Measurements from ENCODE around the gene C2CD2L.

C2CD2L gene

DNA sequence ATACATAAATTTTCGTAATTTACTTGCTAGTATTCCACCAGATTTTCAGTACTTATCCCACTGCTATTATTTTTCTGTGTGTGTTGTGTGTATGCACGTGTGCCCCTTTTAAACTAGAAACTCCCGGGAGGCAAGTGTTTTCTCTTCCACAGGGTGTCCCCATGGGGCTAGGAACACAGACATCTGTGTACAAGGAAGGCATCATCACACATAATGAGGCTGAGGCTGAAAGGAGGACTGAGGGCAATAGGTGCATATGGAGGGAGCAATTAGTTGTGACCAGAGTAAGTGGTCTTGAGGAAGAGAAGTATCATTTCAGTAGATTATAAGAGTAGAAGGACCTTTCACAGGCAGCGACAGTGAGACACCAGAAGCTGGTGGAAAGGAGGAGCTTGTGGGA is 3.4 kb upstream of the C2CD2L start:
- TF ChIP-seq, protein P1, sequence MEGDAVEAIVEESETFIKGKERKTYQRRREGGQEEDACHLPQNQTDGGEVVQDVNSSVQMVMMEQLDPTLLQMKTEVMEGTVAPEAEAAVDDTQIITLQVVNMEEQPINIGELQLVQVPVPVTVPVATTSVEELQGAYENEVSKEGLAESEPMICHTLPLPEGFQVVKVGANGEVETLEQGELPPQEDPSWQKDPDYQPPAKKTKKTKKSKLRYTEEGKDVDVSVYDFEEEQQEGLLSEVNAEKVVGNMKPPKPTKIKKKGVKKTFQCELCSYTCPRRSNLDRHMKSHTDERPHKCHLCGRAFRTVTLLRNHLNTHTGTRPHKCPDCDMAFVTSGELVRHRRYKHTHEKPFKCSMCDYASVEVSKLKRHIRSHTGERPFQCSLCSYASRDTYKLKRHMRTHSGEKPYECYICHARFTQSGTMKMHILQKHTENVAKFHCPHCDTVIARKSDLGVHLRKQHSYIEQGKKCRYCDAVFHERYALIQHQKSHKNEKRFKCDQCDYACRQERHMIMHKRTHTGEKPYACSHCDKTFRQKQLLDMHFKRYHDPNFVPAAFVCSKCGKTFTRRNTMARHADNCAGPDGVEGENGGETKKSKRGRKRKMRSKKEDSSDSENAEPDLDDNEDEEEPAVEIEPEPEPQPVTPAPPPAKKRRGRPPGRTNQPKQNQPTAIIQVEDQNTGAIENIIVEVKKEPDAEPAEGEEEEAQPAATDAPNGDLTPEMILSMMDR (IDR thresholded peaks at IDR 0.05): no peak
- TF ChIP-seq ZFX (IDR thresholded peaks at IDR 0.05; ENCODE audit: borderline replicate concordance): no peak
- H3K27ac ChIP-seq: peak overlapping the region; percentile 98; the same call in 1 of the 2 replicates

GRCh38 chr11:119107538-119108145 is 498 bp downstream of the C2CD2L start:
- TF ChIP-seq, protein P1 (IDR thresholded peaks at IDR 0.05): no peak
- H3K27ac ChIP-seq: peak overlapping the region; percentile 82

DNA sequence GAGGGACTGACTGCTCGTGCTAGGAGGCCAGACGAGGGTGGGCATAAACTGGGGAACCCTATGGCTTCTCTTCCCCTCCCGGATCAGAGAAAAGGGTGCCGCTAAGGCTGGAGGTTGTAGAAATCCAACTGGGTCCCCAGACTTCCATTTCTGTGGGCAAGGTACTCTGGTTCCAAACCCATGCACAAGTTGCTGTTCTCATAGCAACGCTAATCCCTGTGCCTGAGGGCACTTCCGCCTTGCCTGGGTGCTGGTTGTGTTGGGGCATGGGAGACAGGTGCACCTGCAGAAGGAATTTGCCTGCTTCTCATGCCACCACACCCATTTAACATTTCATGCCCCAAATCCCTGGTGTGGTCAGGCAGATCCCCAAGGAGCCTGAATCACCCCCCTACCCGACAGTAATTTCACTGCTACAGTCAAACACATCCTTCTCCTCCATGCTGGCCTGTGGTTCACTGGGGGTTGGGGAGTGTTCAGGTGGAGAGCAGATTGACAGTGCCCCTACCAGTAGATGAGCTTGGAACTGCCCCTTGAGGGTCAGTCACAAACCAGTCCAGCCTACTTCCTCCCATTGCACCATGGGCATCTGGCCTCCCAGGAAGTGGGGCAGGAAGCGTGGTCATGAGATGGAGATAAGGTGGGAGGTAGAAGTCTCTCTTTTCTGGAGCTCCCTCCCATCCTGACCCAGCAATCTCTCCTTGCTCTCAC is 1.2 kb downstream of the C2CD2L start:
- H3K27ac ChIP-seq: peak overlapping the region; percentile 82

DNA sequence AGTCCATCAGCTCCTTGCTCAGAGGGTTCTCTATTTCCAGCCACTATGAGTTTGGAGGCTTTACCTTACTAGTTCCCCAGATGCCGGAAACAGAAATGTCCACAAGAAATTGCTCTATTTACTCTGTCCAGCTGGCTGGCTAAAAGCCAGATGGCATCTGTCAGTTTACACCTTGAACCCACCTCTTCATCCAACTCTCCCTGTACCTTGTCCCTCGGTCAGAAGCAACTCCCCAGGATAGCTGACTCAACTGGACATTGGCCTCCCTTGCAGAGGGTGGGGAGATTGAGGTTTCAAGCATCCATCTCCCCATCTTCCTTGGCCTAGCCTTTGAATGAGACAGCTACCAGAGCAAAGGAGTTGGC is 1.7 kb downstream of the C2CD2L start:
- TF ChIP-seq, protein P1 (IDR thresholded peaks at IDR 0.05): no peak
- no peak for TF ChIP-seq ZFX (IDR thresholded peaks at IDR 0.05; ENCODE audit: borderline replicate concordance)
- H3K27ac ChIP-seq: peak overlapping the region; percentile 82

More for the DNA sequence above, 1.2 kb downstream of the C2CD2L start:
- no peak for TF ChIP-seq ZFX (IDR thresholded peaks at IDR 0.05; ENCODE audit: borderline replicate concordance)
- TF ChIP-seq, protein P1 (IDR thresholded peaks at IDR 0.05): no peak

DNA sequence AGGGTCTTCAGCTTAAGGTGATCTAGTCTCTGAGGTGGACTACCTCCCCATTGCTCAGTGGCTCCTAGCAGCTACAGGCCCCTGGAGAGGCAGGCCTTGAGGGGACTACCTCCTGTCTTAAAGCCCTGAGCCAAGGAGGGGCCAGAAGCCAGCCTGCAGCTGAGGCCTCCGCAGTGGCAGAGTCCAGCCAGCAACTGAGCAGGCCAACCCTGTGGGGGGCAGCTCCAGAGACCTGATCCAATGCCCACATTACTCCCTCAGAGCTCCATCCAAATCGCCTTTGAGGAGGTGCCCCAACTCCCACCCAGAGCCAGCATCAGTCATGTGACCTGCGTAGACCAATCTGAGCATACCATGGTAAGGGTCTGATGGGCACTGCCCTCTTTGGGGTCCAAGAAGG is 2.7 kb downstream of the C2CD2L start:
- no peak for TF ChIP-seq ZFX (IDR thresholded peaks at IDR 0.05; ENCODE audit: borderline replicate concordance)
- TF ChIP-seq, protein P1 (IDR thresholded peaks at IDR 0.05): no peak

GRCh38 chr11:119110439-119110838 is 3.3 kb downstream of the C2CD2L start:
- peak overlapping the region; percentile 17; the same call in 1 of the 2 replicates for H3K27ac ChIP-seq
- TF ChIP-seq, protein P1 (IDR thresholded peaks at IDR 0.05): no peak
- no peak for TF ChIP-seq ZFX (IDR thresholded peaks at IDR 0.05; ENCODE audit: borderline replicate concordance)

More for the DNA sequence above, 2.7 kb downstream of the C2CD2L start:
- H3K27ac ChIP-seq: peak overlapping the region; percentile 17; the same call in 1 of the 2 replicates

DNA sequence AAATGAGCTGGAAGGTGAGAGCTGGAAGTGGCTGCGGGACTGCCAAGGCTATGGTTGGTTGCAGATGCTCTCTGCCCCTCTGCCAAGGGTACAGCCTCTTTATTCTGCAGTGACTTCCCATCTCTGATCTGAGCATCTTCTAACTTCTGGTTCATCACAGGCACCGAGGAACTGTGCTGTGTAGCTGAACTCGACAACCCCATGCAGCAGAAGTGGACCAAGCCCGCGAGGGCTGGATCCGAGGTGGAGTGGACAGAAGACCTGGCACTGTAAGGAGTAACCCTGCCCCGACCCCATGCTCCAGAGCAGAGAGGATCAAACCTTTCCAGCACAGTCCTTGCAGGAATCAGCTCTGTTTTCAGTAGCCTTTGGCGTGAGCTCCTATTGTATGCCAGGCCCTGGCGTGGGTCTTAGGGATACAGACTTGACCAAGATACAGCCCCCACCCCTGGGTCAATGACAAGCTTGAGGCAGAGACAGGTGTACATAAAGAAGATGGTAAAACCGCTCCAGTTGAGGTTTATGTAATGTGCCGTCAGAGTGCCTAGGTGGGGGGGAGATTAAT is 4.3 kb downstream of the C2CD2L start:
- TF ChIP-seq, protein P1 (IDR thresholded peaks at IDR 0.05): no peak
- TF ChIP-seq ZFX (IDR thresholded peaks at IDR 0.05; ENCODE audit: borderline replicate concordance): no peak
- no peak overlapping the region for H3K27ac ChIP-seq

Measured in 22Rv1 (cell line).